Measurements from ENCODE around the gene FAR2.
"Not testable (repeated sequence)": the region's sequence is repeated elsewhere in the genome, so short reads cannot be mapped to it uniquely, and the experiment has no call there.

Gene FAR2

DNA sequence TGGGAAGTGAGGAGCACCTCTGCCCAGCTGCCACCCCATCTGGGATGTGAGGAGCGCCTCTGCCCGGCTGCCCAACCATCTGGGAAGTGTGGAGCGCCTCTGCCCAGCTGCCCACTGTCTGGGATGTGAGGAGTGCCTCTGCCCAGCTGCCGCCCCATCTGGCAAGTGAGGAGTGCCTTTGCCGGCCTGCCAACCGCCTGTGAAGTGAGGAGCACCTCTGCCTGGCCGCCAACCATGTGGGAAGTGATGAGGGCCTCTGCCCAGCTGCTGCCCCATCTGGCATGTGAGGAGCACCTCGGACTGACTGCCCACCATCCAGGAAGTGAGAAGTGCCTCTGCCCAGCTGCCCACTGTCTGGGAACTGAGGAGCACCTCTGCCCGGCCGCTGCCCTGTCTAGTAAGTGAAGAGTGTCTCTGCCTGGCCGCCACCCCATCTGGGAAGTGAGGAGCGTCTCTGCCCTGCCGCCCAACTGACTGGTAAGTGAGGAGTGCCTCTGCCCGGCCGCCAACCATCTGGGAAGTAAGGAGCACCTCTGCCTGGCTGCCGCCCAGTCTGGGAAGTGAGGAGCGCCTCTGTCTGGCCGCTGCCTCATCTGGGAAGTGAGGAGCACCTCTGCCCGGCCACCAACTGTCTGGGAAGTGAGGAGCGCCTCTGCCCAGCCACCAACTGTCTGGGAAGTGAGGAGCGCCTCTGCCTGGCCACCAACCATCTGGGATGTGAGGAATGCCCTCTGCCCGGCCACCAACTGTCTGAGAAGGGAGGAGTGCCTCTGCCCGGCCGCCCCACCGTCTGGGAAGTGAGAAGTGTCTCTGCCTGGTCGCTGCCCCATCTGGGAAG, 22.6 kb downstream of the FAR2 start:
- Histone ChIP-seq H3K4me2 (ENCODE audit: low read length) (no peak overlapping the region), H3K9ac (ENCODE audit: low read length) (no peak overlapping the region), H2AFZ (ENCODE audit: low read length) (no peak overlapping the region), H3K27me3 (ENCODE audit: insufficient read depth, low read length) (no peaks in the 10 kb centered on the region), H3F3A (ENCODE audit: insufficient read depth, low read length) (no peaks in the 10 kb centered on the region), H3K9me3 (ENCODE audit: low read length) (no peaks in the 10 kb centered on the region), H4K20me1 (ENCODE audit: insufficient read depth, low read length) (no peaks in the 10 kb centered on the region), H3K4me3 (ENCODE audit: low read depth, low read length, poor library complexity, severe bottlenecking) (no peak overlapping the region), H3K9me2 (ENCODE audit: low read depth, low read length) (no peaks in the 10 kb centered on the region), H3K4me1 (ENCODE audit: insufficient read depth, low read length, severe bottlenecking) (no peaks in the 10 kb centered on the region), H3K27ac (ENCODE audit: low read depth, low read length, poor library complexity, severe bottlenecking) (no peak overlapping the region), H3K79me2 (ENCODE audit: insufficient read depth, low read length) (no peaks in the 10 kb centered on the region), H3K36me3 (ENCODE audit: insufficient read depth, low read length) (no peaks in the 10 kb centered on the region)
- TF ChIP-seq, protein P1, sequence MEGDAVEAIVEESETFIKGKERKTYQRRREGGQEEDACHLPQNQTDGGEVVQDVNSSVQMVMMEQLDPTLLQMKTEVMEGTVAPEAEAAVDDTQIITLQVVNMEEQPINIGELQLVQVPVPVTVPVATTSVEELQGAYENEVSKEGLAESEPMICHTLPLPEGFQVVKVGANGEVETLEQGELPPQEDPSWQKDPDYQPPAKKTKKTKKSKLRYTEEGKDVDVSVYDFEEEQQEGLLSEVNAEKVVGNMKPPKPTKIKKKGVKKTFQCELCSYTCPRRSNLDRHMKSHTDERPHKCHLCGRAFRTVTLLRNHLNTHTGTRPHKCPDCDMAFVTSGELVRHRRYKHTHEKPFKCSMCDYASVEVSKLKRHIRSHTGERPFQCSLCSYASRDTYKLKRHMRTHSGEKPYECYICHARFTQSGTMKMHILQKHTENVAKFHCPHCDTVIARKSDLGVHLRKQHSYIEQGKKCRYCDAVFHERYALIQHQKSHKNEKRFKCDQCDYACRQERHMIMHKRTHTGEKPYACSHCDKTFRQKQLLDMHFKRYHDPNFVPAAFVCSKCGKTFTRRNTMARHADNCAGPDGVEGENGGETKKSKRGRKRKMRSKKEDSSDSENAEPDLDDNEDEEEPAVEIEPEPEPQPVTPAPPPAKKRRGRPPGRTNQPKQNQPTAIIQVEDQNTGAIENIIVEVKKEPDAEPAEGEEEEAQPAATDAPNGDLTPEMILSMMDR (IDR thresholded peaks at IDR 0.05; ENCODE audit: low read length), result no peak
- no peak for TF ChIP-seq EZH2 (IDR thresholded peaks at IDR 0.05; ENCODE audit: borderline replicate concordance, low read length)

DNA sequence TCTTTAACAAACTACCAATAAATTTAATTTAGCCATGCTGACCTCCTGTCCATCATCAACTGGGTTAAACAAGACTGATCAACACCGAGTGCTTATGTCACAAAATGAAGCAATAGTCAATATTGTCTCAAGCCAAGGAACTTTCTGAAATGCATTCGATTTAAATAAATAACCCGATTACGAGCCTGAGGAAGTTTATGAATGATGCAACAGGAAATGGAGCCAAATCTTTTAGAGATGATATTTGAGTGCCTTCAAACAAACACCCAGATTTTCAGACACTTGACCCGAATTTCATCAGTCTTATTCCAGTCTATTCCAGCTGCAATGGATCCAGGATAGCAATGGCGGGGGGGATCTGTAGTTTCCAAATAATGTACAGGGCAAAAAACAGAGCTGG, 27.9 kb downstream of the FAR2 start:
- H3K9me3 ChIP-seq (ENCODE audit: low read length), result no peaks in the 10 kb centered on the region
- H3F3A ChIP-seq (ENCODE audit: insufficient read depth, low read length), result no peaks in the 10 kb centered on the region
- H3K36me3 ChIP-seq (ENCODE audit: insufficient read depth, low read length), result no peaks in the 10 kb centered on the region; the same call in 1 of the 2 replicates
- no peaks in the 10 kb centered on the region for H3K9me2 ChIP-seq (ENCODE audit: low read depth, low read length)
- H3K4me1 ChIP-seq (ENCODE audit: insufficient read depth, low read length, severe bottlenecking), result no peaks in the 10 kb centered on the region
- H3K27me3 ChIP-seq (ENCODE audit: insufficient read depth, low read length), result no peaks in the 10 kb centered on the region
- no peak overlapping the region for H2AFZ ChIP-seq (ENCODE audit: low read length)
- no peaks in the 10 kb centered on the region for H3K79me2 ChIP-seq (ENCODE audit: insufficient read depth, low read length)
- TF ChIP-seq EZH2 (IDR thresholded peaks at IDR 0.05; ENCODE audit: borderline replicate concordance, low read length), result no peak
- TF ChIP-seq, protein P1 (IDR thresholded peaks at IDR 0.05; ENCODE audit: low read length), result no peak
- H4K20me1 ChIP-seq (ENCODE audit: insufficient read depth, low read length), result no peaks in the 10 kb centered on the region
- H3K4me2 ChIP-seq (ENCODE audit: low read length), result no peak overlapping the region
- H3K9ac ChIP-seq (ENCODE audit: low read length), result no peak overlapping the region
- H3K27ac ChIP-seq (ENCODE audit: low read depth, low read length, poor library complexity, severe bottlenecking), result no peak overlapping the region
- H3K4me3 ChIP-seq (ENCODE audit: low read depth, low read length, poor library complexity, severe bottlenecking), result no peak overlapping the region

DNA sequence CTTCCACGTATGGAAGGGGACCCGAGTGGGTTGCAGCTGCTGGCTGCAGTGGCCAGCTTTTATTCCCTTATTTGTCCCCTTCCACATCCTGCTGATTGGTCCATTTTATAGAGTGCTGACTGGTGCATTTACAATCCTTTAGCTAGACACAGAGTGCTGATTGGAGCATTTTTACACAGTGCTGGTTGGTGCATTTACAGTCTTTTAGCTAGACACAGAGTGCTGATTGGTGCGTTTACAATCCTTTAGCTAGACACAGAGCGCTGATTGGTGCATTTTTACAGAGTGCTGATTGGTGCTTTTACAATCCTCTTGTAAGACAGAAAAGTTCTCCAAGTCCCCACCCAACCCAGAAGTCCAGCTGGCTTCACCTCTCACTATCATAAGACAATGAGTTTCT, 33.2 kb downstream of the FAR2 start:
- not testable (repeated sequence) for H3K4me3 ChIP-seq (ENCODE audit: low read depth, low read length, poor library complexity, severe bottlenecking); H3F3A ChIP-seq (ENCODE audit: insufficient read depth, low read length); H3K27me3 ChIP-seq (ENCODE audit: insufficient read depth, low read length); H3K9me3 ChIP-seq (ENCODE audit: low read length); H4K20me1 ChIP-seq (ENCODE audit: insufficient read depth, low read length); H3K9ac ChIP-seq (ENCODE audit: low read length); H3K4me1 ChIP-seq (ENCODE audit: insufficient read depth, low read length, severe bottlenecking); H3K27ac ChIP-seq (ENCODE audit: low read depth, low read length, poor library complexity, severe bottlenecking); H3K36me3 ChIP-seq (ENCODE audit: insufficient read depth, low read length); H3K79me2 ChIP-seq (ENCODE audit: insufficient read depth, low read length); H3K9me2 ChIP-seq (ENCODE audit: low read depth, low read length); H2AFZ ChIP-seq (ENCODE audit: low read length); H3K4me2 ChIP-seq (ENCODE audit: low read length)

DNA sequence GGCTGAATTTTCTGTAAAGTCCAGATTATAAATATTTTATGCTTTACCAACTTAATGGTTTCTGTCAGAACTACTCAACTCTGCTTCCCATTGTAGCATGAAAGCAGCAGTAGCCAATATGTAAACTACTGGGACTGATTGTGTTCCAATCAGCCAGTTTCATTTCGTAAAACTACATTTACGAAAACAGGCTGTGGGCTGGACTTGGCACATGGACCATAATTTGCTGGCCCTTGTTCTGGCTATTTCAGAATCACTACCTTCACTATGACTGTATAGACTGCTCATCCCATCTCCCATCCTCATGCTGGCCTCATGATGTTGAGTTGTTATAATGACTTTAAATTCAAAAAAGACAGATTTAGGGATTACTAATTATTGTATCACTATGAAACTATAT, 38.7 kb downstream of the FAR2 start:
- H3K9me3 ChIP-seq (ENCODE audit: low read length), result no peaks in the 10 kb centered on the region
- no peak overlapping the region for H3K4me2 ChIP-seq (ENCODE audit: low read length)
- no peaks in the 10 kb centered on the region for H3K79me2 ChIP-seq (ENCODE audit: insufficient read depth, low read length)
- TF ChIP-seq, protein P1 (IDR thresholded peaks at IDR 0.05; ENCODE audit: low read length), result no peak
- TF ChIP-seq EZH2 (IDR thresholded peaks at IDR 0.05; ENCODE audit: borderline replicate concordance, low read length), result no peak
- no peak overlapping the region for H3K4me3 ChIP-seq (ENCODE audit: low read depth, low read length, poor library complexity, severe bottlenecking)
- no peak overlapping the region for H3K27ac ChIP-seq (ENCODE audit: low read depth, low read length, poor library complexity, severe bottlenecking)
- H2AFZ ChIP-seq (ENCODE audit: low read length), result no peak overlapping the region
- no peak overlapping the region for H3K9ac ChIP-seq (ENCODE audit: low read length)
- H3K27me3 ChIP-seq (ENCODE audit: insufficient read depth, low read length), result no peaks in the 10 kb centered on the region
- H3K4me1 ChIP-seq (ENCODE audit: insufficient read depth, low read length, severe bottlenecking), result no peaks in the 10 kb centered on the region
- H3K9me2 ChIP-seq (ENCODE audit: low read depth, low read length), result no peaks in the 10 kb centered on the region
- no peaks in the 10 kb centered on the region for H3F3A ChIP-seq (ENCODE audit: insufficient read depth, low read length)
- H3K36me3 ChIP-seq (ENCODE audit: insufficient read depth, low read length), result no peaks in the 10 kb centered on the region
- no peaks in the 10 kb centered on the region for H4K20me1 ChIP-seq (ENCODE audit: insufficient read depth, low read length)
